EH (cell line): ENCODE measurements around the gene RAPGEF6.
"Not testable (repeated sequence)": the region's sequence is repeated elsewhere in the genome, so short reads cannot be mapped to it uniquely, and the experiment has no call there.

Experiments used
- DNase-seq: peaks from one replicate; pipeline ENCODE4 v3.0.0-alpha.2; 2015; ENCODE audit warnings: low read depth

RAPGEF6 gene, protein sequence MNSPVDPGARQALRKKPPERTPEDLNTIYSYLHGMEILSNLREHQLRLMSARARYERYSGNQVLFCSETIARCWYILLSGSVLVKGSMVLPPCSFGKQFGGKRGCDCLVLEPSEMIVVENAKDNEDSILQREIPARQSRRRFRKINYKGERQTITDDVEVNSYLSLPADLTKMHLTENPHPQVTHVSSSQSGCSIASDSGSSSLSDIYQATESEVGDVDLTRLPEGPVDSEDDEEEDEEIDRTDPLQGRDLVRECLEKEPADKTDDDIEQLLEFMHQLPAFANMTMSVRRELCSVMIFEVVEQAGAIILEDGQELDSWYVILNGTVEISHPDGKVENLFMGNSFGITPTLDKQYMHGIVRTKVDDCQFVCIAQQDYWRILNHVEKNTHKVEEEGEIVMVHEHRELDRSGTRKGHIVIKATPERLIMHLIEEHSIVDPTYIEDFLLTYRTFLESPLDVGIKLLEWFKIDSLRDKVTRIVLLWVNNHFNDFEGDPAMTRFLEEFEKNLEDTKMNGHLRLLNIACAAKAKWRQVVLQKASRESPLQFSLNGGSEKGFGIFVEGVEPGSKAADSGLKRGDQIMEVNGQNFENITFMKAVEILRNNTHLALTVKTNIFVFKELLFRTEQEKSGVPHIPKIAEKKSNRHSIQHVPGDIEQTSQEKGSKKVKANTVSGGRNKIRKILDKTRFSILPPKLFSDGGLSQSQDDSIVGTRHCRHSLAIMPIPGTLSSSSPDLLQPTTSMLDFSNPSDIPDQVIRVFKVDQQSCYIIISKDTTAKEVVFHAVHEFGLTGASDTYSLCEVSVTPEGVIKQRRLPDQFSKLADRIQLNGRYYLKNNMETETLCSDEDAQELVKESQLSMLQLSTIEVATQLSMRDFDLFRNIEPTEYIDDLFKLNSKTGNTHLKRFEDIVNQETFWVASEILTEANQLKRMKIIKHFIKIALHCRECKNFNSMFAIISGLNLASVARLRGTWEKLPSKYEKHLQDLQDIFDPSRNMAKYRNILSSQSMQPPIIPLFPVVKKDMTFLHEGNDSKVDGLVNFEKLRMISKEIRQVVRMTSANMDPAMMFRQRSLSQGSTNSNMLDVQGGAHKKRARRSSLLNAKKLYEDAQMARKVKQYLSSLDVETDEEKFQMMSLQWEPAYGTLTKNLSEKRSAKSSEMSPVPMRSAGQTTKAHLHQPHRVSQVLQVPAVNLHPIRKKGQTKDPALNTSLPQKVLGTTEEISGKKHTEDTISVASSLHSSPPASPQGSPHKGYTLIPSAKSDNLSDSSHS (N-terminal part only)

GRCh38 chr5:131634996-131635683 is at the start of gene RAPGEF6:
Gene RAPGEF6, minus strand, starts transcription at chr5:131635229. Its CDS starts 199 bp downstream, at chr5:131635030.
- peak; percentile 100 for DNase-seq

GRCh38 chr5:131684595-131684994 is 49.6 kb upstream of the RAPGEF6 start:
- DNase-seq = peak; percentile 46

- peak; percentile 12 for DNase-seq
Measured at GRCh38 chr5:131684051-131684450, 49.0 kb upstream of the RAPGEF6 start.

- no peak for DNase-seq
Measured at GRCh38 chr5:131682826-131683225, 47.8 kb upstream of the RAPGEF6 start.

DNA sequence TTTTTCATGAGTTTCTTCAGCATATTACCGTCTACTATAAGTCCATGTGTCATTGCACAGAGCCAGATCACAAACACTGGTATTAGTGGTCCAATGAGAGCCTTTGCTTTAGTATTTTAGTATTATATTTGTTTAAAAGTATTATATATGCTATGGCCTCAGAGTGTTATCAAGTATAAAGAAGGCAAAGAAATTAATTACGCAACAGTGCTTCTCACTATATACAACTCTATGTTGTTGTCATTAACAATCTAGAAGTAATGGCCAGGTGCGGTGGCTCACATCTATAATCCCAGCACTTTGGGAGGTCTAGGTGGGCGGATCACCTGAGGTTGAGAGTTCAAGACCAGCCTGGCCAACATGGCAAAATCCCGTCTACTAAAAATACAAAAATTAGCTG is 47.1 kb upstream of the RAPGEF6 start:
- no peak for DNase-seq

DNA sequence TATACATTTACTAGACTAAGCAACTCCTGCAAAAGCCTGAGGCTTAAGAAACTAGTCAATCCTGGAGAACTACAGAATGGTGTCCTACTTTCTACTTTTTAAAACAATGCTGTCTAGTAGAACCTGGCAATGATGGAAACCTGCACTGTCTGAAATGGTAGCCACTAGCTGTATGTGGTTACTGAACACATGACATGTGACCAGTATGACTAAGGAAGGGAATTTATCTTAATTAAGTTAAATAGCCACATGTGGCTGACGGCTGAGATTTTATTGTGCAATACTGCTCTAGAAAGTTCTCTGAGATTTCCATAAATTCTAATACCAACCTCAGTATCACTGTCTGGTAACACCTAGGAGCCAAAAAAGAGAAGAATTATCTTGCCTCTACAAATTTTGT is 44.9 kb upstream of the RAPGEF6 start:
- peak; percentile 82 for DNase-seq

DNA sequence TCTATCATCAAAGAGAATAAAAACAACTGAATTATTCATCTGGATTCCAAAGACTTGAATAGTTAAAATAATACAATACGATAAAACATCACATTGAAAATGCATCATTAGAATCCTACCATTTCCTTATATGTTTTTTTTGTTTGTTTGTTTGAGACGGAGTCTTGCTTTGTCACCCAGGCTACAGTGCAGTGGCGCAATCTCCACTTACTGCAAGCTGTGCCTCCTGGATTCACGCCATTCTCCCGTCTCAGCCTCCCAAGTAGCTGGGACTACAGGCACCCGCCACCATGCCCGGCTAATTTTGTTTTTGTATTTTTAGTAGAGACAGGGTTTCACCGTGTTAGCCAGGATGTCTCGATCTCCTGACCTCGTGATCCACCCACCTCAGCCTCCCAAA is 43.2 kb upstream of the RAPGEF6 start:
- DNase-seq = not testable (repeated sequence)

DNA sequence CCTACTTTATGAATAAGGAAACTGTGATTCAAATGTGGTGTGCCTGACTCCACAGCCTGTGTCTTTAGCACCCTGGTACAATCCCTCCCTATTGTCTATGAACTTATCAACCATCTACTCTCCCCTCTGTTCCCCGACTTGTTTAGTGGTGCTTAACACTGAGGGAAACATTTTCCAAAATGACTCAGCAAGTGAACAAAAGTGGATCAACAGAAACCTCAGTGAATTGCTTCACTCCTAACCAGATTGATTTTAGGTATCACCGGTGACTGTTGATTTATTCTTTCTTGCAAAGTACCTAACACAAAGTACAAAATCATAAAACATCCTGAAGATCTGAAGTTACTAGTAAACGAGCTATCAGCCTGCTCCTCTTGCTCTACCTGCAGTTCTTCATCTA is 42.1 kb upstream of the RAPGEF6 start:
- DNase-seq = no peak

GRCh38 chr5:131672776-131673175 is 37.7 kb upstream of the RAPGEF6 start:
- DNase-seq = no peak

- peak; percentile 94 for DNase-seq
Measured at GRCh38 chr5:131671994-131672655, 37.1 kb upstream of the RAPGEF6 start.

DNA sequence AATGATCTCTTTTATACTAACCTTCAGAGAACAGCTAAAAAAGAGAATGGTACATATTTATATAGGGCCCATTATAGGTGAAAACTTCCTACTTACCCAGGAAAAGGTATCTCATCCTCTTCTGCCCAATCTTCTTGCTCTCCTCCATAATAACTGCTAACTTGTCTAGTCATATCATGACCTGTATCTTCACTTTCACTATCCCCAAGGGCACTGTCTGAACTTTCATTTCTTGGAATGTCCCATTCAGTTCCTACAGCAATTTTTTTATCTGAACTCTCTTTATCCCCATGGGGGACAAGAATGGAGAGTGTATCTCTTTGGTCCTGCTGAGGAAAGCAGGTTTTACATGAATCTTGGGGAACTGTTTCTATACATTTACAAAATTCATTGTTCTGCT is 36.4 kb upstream of the RAPGEF6 start:
- peak; percentile 36 for DNase-seq

DNA sequence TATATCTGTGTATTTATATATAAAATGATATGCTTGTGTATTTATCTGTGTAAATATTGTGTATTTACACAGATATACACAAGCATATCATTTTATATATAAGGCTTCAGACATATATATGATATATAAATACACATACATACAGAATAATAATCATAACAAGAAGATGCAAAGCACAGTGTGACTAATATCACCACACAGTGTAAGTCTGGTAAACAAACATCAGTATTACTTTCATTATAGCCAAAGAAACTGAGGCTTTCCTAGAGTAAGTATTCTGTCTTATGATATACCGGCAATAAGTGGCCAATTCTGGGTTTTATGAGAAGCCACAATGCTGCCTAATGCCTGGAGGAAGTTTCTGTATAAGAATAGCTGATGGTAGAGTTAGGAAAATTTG is 29.9 kb upstream of the RAPGEF6 start:
- DNase-seq = no peak

DNA sequence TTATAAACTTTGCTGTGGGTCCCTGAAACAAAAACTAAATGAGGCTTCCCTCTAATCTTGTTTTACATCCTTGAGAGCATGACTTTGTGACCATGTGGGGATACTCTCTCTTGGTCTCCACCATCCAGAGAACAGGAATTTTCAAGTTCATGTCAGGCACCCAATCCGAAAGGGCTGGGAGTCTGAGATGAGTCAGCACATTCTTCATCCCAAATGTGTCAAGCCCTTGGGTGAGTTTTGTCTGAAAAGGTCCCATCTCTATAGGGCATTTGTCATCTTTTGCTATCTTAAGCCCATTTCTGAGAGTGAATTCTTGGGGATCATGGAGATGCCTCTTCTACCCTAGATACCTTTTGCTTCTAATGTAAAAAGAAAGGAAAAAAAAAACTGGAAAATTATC is 26.9 kb upstream of the RAPGEF6 start:
- peak; percentile 54 for DNase-seq

DNA sequence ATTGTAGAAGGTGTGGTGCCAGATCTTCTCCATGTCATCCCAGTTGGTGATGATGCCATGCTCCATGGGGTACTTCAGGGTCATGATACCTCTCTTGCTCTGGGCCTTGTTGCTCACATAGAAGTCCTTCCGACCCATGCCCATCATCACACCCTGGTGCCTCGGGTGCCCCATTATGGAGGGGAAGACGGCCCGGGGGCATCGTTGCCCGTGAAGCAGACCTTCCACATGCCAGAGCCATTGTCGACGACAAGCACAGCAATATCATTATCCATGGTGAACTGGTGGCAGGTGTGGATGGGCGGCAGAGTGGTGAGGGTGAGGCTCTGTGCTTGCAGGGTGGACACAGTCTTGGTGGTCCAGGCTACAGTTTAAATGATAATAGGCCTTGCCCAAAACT is 24.8 kb upstream of the RAPGEF6 start:
- DNase-seq = no peak

DNA sequence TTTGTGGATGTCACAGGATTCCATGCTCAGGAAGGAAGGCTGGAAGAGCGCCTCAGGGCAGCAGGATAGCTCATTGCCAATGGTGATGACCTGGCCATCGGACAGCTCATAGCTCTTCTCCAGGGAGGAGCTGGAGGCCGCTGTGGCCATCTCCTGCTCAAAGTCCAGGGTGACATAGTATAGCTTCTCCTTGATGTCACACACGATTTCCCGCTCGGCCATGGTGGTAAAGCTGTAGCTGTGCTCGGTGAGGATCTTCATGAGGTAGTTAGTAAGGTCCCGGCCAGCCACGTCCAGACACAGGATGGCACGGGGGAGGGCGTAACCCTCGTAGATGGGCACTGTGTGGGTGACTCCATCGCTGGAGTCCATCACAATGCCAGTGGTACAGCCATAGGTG is 24.3 kb upstream of the RAPGEF6 start:
- no peak for DNase-seq

DNA sequence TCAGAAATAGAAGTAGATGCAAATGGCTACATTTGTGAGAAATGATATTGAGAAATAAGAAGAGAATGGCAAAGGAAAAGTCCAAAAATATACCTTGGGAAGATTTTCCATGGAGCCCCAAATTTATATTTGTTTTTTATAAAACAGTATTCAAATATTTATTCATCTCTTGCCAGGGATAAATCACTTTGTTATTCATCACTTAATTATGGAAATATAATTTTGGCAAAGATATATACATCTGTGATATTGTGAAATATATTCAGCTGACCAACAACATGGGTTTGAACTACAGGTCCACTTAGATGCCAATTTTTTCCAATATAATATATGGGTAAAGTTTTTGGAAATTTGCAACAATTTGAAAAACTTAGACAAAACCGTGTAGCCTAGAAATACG is 19.7 kb upstream of the RAPGEF6 start:
- DNase-seq = no peak

- DNase-seq = no peak
Measured at GRCh38 chr5:131654309-131654708, 19.3 kb upstream of the RAPGEF6 start.

- DNase-seq = peak; percentile 56
Measured at GRCh38 chr5:131649161-131649560, 14.1 kb upstream of the RAPGEF6 start.

DNA sequence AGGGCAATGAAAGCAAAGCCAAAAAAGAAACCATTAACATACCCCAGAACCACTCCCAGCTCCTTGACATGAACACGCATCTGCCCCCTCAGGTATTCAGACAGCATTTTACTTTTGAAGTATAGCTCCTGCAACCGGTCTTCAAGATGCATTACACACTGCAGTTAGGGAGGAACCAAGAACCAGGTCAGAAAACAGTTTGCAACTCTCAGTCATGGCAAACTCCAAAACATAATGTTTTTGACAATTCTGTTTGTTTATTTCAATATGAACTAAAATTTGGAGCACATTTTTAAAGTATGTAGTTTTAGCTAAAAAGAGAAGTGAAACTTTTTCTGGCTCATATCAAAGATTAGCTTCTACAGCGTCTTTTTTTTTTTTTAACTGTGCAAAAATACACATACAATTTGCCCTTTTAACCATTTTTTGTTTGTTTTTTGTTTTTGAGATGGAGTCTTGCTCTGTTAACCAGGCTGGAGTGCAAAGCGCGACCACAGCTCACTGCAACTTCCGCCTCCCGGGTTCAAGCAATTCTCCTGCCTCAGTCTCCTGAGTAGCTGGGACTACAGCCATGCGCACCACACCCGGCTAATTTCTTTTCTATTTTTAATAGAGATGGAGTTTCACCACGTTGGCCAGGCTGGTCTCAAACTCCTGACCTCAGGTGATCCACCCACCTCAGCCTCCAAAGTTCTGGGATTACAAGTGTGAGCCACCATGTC is 12.2 kb upstream of the RAPGEF6 start:
- no peak for DNase-seq

DNA sequence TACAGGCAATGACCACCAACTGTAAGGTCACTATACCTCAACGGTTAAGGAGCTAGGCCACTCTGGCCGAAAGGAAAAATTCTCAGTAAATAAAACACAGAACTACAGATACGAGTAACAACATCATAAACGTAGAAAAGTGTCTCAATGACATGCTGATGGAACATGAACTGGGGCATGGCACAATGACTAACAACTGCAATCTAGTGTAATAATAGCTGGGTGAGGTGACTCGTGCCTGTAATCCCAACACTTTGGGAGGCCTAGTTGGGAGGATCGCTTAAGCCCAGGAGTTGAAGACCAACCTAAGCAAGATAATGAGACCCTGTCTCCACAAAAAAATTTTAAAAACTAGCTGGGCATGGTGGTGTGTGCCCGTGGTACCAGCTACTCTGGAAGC is 9.8 kb upstream of the RAPGEF6 start:
- DNase-seq = peak; percentile 21
